Measurements from ENCODE around the gene LINGO1. TPM values are rescaled to one million over a fixed set of nuclear protein-coding genes. Genes with fewer than 3 reads are reported as not detected.

Gene LINGO1
- total and polyA plus RNA-seq, 3 donors from 2014 or later = 16.6 to 22.4 (median 16.7) TPM

- Histone ChIP-seq H3K36me3 (ENCODE audit: low read depth, missing control alignments) (no peaks in the 10 kb centered on the region), H3K4me1 (peaks cover 4% of the 10 kb centered on the region), H3K27me3 (no peaks in the 10 kb centered on the region), H3K27ac (no peak overlapping the region), H3K4me3 (no peak overlapping the region), H3K9me3 (no peaks in the 10 kb centered on the region)
- DNase-seq = no peak
- intact Hi-C loops (cut with DNase I; ENCODE audit: low total_unique reads) = no loop called here
- TF ChIP-seq CTCF (IDR thresholded peaks at IDR 0.05) = no peak
- TF ChIP-seq POLR2A (IDR thresholded peaks at IDR 0.05) = no peak
- WGBS, 2 donors = 95 to 96% methylated on average over 3 of the region's 3 CpGs
Measured at GRCh38 chr15:77626002-77626401, 6.7 kb downstream of the LINGO1 start.

- Histone ChIP-seq H3K27me3 (no peaks in the 10 kb centered on the region), H3K4me1 (peaks cover 4% of the 10 kb centered on the region), H3K9me3 (no peaks in the 10 kb centered on the region), H3K4me3 (no peak overlapping the region), H3K27ac (no peak overlapping the region), H3K36me3 (ENCODE audit: low read depth, missing control alignments) (no peaks in the 10 kb centered on the region)
- WGBS, 2 donors = 94 to 97% methylated on average over 3 of the region's 3 CpGs
- intact Hi-C loops (cut with DNase I; ENCODE audit: low total_unique reads) = no loop called here
- no peak for TF ChIP-seq CTCF (IDR thresholded peaks at IDR 0.05)
- no peak for TF ChIP-seq POLR2A (IDR thresholded peaks at IDR 0.05)
- no peak for DNase-seq
Measured at GRCh38 chr15:77625376-77625775, 7.3 kb downstream of the LINGO1 start.

GRCh38 chr15:77624868-77625267 is 7.8 kb downstream of the LINGO1 start:
- no peak overlapping the region for H3K4me3 ChIP-seq
- 70 to 83% methylated on average over 2 to 7 of the region's 7 CpGs for WGBS, 2 donors
- DNase-seq = no peak
- TF ChIP-seq CTCF (IDR thresholded peaks at IDR 0.05) (no peak), POLR2A (IDR thresholded peaks at IDR 0.05) (no peak)
- peaks cover 4% of the 10 kb centered on the region for H3K4me1 ChIP-seq
- intact Hi-C loops (cut with DNase I; ENCODE audit: low total_unique reads) = no loop called here
- H3K36me3 ChIP-seq (ENCODE audit: low read depth, missing control alignments) = no peaks in the 10 kb centered on the region
- no peaks in the 10 kb centered on the region for H3K9me3 ChIP-seq
- no peaks in the 10 kb centered on the region for H3K27me3 ChIP-seq
- H3K27ac ChIP-seq = no peak overlapping the region

- H3K36me3 ChIP-seq (ENCODE audit: low read depth, missing control alignments) = no peaks in the 10 kb centered on the region
- no peak for DNase-seq
- intact Hi-C loops (cut with DNase I; ENCODE audit: low total_unique reads) = no loop called here
- WGBS, 2 donors = 78 to 91% methylated on average over 8 to 11 of the region's 11 CpGs
- H3K27me3 ChIP-seq = no peaks in the 10 kb centered on the region
- no peaks in the 10 kb centered on the region for H3K9me3 ChIP-seq
- TF ChIP-seq CTCF (IDR thresholded peaks at IDR 0.05) = no peak
- TF ChIP-seq POLR2A (IDR thresholded peaks at IDR 0.05) = no peak
- H3K4me3 ChIP-seq = no peak overlapping the region
- peaks cover 4% of the 10 kb centered on the region for H3K4me1 ChIP-seq
- H3K27ac ChIP-seq = no peak overlapping the region
Measured at GRCh38 chr15:77623755-77624524, 8.8 kb downstream of the LINGO1 start.
